ENCODE data around the gene LYST. TPM values are rescaled to one million over a fixed set of nuclear protein-coding genes. Genes with fewer than 3 reads are reported as not detected.
"Not testable (repeated sequence)": the region's sequence is repeated elsewhere in the genome, so short reads cannot be mapped to it uniquely, and the experiment has no call there.

The LYST gene
- total RNA-seq, 1 donor from 2014 or later = 11.4 TPM

DNA sequence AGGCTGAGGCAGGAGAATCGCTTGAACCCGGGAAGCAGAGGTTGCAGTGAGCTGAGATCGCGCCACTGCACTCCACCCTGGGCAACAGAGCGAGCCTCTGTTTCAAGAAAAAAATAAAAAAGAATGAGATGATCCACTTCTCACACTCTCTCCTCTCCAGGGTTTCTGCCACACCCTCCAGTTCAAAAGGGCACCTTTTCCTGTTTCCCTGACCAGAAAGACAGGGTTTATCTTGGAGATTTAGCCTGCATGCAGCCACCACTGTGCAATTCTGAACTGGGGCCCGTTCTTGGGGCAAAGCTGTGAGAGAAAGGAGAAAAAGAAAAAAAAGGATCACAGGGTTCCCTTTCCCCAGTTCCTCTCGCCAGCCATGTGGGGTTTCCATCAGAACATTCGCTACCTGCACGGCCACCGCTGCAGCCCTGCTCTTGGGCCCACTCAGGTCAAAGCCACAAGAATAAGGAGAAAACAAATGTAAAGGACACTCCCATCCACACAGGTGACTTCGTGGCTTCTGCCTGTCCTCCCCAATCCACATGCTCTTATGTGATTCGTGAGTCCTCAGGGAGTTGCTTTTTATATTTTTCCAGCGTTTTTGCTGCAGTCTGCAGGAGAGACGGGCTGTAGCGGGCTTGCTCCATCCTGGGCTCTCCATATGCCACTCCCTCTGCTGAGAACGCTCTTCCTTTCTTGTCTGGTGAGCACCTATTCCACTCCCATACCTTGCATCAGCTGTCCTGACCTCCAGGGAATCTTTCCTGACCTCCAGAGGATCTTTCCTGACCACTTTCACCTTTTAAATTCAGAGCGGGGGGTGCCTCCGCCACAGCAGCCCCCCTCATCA lies 243.5 kb downstream of the LYST start:
- Mint-ChIP-seq H3K4me3 (ENCODE audit: low read depth) (no peak overlapping the region), H3K9me3 (ENCODE audit: low read depth) (no peaks in the 10 kb centered on the region), H3K36me3 (ENCODE audit: insufficient read depth) (no peaks in the 10 kb centered on the region), H3K27me3 (no peaks in the 10 kb centered on the region), H3K4me1 (ENCODE audit: low read depth) (peaks cover 14% of the 10 kb centered on the region), H3K27ac (no peak overlapping the region)
- no peak for DNase-seq (ENCODE audit: low spot score, unreplicated experiment)
- TF ChIP-seq, protein P1, sequence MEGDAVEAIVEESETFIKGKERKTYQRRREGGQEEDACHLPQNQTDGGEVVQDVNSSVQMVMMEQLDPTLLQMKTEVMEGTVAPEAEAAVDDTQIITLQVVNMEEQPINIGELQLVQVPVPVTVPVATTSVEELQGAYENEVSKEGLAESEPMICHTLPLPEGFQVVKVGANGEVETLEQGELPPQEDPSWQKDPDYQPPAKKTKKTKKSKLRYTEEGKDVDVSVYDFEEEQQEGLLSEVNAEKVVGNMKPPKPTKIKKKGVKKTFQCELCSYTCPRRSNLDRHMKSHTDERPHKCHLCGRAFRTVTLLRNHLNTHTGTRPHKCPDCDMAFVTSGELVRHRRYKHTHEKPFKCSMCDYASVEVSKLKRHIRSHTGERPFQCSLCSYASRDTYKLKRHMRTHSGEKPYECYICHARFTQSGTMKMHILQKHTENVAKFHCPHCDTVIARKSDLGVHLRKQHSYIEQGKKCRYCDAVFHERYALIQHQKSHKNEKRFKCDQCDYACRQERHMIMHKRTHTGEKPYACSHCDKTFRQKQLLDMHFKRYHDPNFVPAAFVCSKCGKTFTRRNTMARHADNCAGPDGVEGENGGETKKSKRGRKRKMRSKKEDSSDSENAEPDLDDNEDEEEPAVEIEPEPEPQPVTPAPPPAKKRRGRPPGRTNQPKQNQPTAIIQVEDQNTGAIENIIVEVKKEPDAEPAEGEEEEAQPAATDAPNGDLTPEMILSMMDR (IDR thresholded peaks at IDR 0.05; ENCODE audit: unreplicated experiment) = no peak

DNA sequence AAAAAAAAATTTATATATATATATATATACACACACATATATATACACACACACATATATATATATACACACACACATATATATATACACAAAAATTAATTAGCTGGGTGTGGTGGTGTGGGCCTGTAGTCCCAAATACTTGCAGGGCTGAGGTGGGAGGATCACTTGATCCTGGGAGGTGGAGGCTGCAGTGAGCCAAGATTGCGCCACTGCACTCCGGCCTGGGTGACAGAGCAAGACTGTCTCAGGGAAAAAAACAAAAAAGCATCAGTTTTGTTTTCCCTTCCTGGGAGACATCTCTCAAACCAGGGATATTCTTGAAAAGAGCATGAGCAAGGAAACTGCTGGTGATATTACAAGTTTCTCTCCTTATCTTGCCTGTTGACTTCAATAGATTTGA lies 247.6 kb downstream of the LYST start:
- DNase-seq (ENCODE audit: low spot score, unreplicated experiment); H3K36me3 Mint-ChIP-seq (ENCODE audit: insufficient read depth); H3K9me3 Mint-ChIP-seq (ENCODE audit: low read depth); H3K27me3 Mint-ChIP-seq; H3K4me1 Mint-ChIP-seq (ENCODE audit: low read depth); H3K27ac Mint-ChIP-seq; H3K4me3 Mint-ChIP-seq (ENCODE audit: low read depth): not testable (repeated sequence)

DNA sequence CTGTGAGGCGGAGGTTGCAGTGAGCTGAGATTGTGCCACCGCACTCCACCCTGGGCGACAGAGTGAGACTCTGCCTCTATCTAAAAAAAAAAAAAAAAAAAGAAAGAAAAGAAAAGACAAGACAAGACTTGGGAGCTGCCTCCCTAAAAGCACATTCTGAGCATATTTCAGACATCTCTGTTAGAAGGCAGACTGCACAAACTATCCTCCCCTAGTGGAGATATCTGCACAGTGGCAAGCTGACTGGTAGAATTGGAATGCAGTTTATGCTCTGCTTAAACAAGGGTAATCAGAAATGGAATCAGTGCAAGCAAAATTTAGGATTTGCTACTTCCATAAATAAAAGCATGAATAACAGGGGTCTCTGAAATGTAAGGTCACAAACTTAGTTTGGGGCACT lies 248.9 kb downstream of the LYST start:
- peaks cover 3% of the 10 kb centered on the region for H3K4me1 Mint-ChIP-seq (ENCODE audit: low read depth)

DNA sequence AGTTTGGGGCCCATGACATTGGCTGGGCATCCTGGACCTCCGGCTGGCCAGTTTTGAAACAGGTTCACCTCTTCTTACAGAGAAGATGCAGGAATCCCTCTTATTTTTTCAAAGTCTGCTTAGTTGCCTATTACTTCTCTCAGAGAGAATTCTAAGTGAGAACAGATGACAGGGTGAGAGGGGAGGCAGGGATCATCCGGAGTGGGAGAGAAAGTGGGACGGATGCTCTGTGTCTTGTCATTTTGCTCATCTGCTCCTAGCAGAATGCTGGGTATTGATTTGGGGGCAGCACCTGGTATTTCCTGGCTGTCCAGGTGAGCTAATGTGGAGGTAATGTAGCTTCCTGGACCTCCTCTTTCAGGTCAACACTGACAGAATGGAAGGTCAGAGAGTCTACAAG lies 249.6 kb downstream of the LYST start:
- H3K27me3 Mint-ChIP-seq = no peaks in the 10 kb centered on the region
- no peak overlapping the region for H3K4me3 Mint-ChIP-seq (ENCODE audit: low read depth)
- peaks cover 3% of the 10 kb centered on the region for H3K4me1 Mint-ChIP-seq (ENCODE audit: low read depth)
- DNase-seq (ENCODE audit: low spot score, unreplicated experiment) = no peak
- TF ChIP-seq, protein P1 (IDR thresholded peaks at IDR 0.05; ENCODE audit: unreplicated experiment) = no peak
- no peak overlapping the region for H3K27ac Mint-ChIP-seq
- H3K36me3 Mint-ChIP-seq (ENCODE audit: insufficient read depth) = no peaks in the 10 kb centered on the region
- no peaks in the 10 kb centered on the region for H3K9me3 Mint-ChIP-seq (ENCODE audit: low read depth)

More for the DNA sequence above, 248.9 kb downstream of the LYST start:
- TF ChIP-seq, protein P1 (IDR thresholded peaks at IDR 0.05; ENCODE audit: unreplicated experiment) = no peak
- H3K27me3 Mint-ChIP-seq = no peaks in the 10 kb centered on the region
- no peaks in the 10 kb centered on the region for H3K9me3 Mint-ChIP-seq (ENCODE audit: low read depth)
- DNase-seq (ENCODE audit: low spot score, unreplicated experiment) = no peak
- H3K4me3 Mint-ChIP-seq (ENCODE audit: low read depth) = no peak overlapping the region
- no peak overlapping the region for H3K27ac Mint-ChIP-seq
- H3K36me3 Mint-ChIP-seq (ENCODE audit: insufficient read depth) = no peaks in the 10 kb centered on the region

DNA sequence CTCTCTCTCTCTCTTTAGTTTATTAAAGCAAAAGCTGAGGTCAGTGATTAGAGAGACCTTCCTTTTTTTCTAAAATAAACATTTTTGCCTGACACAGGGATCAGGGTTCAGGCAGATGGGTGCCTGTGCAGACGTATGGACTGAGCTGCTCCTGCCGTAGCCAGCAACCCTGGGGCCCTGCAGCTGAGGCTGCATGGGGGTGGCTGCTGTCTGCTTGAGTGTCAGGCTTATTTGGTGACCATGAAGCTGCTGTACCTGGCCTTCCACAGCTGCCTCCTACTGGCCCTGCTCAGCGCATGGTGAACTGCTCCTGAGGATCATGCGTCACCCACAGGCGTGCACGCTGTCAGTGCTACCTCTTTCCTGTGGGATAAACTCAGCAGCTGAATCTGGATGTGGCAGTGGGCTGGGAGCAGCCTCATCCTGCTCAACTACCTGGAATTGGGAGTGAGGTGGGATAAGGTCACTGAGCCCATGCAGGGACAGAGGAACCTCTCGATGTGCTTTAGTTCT lies 252.2 kb downstream of the LYST start:
- no peak overlapping the region for H3K4me3 Mint-ChIP-seq (ENCODE audit: low read depth)
- no peaks in the 10 kb centered on the region for H3K36me3 Mint-ChIP-seq (ENCODE audit: insufficient read depth)
- TF ChIP-seq, protein P1 (IDR thresholded peaks at IDR 0.05; ENCODE audit: unreplicated experiment) = no peak
- no peak overlapping the region for H3K27ac Mint-ChIP-seq
- no peaks in the 10 kb centered on the region for H3K27me3 Mint-ChIP-seq
- H3K4me1 Mint-ChIP-seq (ENCODE audit: low read depth) = peaks cover 3% of the 10 kb centered on the region
- no peak for DNase-seq (ENCODE audit: low spot score, unreplicated experiment)
- H3K9me3 Mint-ChIP-seq (ENCODE audit: low read depth) = no peaks in the 10 kb centered on the region

DNA sequence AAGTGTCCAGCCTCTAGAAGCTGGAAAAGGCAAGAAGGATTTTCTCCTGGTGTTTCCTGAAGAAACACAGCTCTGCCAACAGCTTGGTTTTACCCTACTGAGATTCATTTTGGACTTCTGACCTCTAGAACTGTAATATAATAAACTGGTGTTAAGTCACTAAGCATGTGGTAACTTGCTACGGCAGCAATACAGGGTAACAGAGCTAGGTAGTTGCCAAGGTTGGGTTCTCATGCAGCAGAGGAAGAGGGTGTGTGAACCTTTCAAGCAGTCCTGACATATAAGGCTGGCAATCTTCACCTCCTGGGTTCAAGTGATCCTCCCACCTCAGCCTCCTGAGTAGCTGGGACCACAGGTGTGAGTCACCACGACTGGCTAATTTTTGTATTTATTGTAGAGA lies 253.1 kb downstream of the LYST start:
- TF ChIP-seq, protein P1 (IDR thresholded peaks at IDR 0.05; ENCODE audit: unreplicated experiment) = no peak
- H3K4me3 Mint-ChIP-seq (ENCODE audit: low read depth) = no peak overlapping the region
- no peaks in the 10 kb centered on the region for H3K27me3 Mint-ChIP-seq
- no peaks in the 10 kb centered on the region for H3K9me3 Mint-ChIP-seq (ENCODE audit: low read depth)
- no peak for DNase-seq (ENCODE audit: low spot score, unreplicated experiment)
- no peaks in the 10 kb centered on the region for H3K36me3 Mint-ChIP-seq (ENCODE audit: insufficient read depth)
- no peak overlapping the region for H3K27ac Mint-ChIP-seq
- H3K4me1 Mint-ChIP-seq (ENCODE audit: low read depth) = peaks cover 3% of the 10 kb centered on the region

All from progenitor cell of endocrine pancreas (in vitro differentiated cells).